Measurements from ENCODE around the gene TPX2.
A peak's percentile ranks its signal among the peaks of the same experiment; 100 is the strongest.

TPX2 gene

GRCh38 chr20:31738729-31739549 is at the start of gene TPX2:
Gene TPX2, plus strand, starts transcription at chr20:31739290. Its CDS starts 18,187 bp downstream, at chr20:31757477.
- peak; percentile 86 for DNase-seq (ENCODE audit: low read depth)

DNA sequence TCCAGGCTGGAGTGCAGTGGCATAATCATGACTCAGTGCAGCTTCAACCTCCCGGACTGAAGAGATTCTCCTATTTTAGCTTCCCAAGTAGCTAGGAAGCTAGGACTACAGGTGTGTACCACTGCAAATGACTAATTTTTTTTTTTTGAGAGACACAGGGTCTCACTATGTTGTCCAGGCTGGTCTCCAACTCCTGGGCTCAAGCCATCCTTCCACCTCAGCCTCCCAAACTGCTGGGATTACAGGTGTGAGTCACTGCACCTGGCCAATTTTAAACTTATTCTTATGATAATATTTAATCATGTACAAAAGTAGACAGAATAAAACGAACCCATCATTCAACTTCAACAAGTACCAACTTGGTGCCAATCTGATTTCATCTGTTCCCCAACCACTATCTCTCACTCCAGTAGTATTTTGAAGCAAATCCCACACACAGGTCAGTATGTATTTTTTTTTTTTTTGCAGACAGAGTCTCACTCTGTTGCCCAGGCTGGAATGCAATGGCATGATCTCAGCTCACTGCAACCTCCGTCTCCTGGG is 48.9 kb upstream of the TPX2 start:
- DNase-seq (ENCODE audit: low read depth), result no peak

DNA sequence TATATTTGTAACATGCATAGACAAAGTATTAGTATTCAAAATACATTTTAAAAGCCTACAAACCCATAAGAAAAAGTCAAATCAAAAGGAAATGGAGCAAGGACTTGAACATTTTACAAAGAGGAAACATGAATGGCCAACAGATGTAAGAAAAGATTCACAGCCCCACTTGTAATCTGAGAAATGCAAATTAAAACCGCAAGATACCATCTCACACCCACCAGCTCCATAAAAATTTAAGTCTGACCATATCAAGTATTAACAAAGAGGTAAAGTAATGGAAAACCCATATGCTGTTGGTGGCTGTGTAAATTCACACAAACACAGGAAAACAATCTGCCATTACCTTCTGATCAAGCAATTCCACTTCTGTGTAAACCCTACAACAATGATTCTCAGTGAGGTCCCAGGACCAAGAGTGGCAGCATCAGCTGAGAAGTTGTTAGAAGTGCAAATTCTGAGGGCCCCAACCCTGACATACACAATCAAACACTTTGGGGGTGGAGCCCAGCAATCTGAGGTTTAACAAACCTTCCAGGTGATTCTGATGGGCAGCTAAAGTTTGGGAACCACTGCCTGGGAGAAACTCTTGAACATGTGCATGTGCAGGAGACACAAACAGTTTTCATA is 47.3 kb upstream of the TPX2 start:
- no peak for DNase-seq (ENCODE audit: low read depth)

- no peak for DNase-seq (ENCODE audit: low read depth)
Measured at GRCh38 chr20:31693402-31693801, 45.7 kb upstream of the TPX2 start.

DNA sequence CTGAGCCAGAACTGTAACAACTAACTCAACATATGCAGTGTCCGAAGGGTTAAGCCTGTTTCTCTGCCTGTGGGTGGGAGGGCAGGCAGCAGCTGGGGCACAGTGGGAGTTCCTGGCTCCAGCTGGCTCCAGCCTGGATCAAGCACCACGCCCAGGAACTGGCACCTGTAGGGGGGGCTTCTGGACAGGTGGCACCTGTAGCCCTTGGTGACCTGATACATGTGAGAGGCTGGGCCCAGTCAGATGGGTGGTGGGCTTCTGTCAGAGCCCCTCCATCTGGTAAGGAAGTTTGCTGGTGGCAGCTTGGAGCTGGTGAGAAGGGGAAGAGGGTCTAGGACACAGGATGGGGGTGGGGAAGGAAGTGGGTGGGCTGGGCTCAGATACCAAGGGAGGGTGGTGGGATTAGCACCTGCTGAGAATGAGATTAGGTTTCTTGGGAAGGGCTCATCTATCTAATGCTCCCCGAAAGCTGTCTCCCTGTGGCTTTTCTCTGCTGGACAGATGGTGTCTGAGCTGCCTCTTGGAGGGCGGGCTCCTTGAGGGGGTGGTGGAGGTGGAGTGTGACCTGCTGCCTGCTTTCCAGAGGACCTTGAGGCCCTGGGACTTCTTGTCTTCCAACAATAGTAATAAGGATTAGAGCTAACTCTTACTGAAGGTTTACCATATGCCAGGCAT is 45.0 kb upstream of the TPX2 start:
- DNase-seq (ENCODE audit: low read depth), result no peak

- DNase-seq (ENCODE audit: low read depth), result no peak
Measured at GRCh38 chr20:31694842-31695593, 44.1 kb upstream of the TPX2 start.

DNA sequence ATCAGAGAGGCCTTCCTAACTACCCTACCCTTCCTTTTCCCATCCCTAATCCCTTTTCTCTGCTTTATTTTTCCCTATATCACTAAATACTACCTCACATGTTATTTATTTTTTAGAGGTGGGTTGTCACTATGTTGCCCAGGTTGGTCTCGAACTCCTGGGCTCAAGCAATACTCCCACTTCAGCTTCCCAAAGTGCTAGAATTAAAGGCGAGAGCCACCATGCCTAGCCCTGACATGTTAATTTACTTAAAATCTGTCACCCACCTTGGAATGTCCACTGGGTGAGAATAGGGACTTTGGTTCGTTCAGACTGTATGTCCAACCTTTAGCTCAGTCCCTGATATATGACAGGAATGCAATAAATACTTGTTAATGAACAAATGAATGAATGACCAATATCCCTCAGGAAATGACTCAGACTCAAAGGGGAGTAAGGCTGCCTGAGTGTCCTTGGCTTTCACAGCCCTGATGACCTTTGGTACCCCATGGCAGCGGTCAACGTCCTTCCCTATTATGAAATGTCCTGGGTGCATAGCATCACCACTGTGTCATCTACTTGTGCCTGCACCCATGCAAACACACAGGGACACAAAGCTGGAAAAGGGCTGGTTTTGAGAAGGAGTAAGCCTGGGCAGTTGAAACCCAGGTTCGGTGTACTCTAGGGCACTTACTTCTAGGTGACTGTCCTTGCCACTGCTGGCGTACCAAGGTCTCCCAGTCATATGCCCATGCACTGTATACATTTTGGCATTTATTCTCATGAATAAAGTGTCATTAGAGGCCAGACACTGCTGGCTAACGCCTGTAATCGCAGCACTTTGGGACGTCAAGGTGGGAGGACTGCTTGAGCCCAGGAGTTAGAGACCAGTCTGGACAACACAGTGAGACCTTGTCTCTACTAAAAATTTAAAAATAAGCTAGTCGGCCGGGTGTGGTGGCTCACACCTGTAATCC is 43.0 kb upstream of the TPX2 start:
- no peak for DNase-seq (ENCODE audit: low read depth)

DNA sequence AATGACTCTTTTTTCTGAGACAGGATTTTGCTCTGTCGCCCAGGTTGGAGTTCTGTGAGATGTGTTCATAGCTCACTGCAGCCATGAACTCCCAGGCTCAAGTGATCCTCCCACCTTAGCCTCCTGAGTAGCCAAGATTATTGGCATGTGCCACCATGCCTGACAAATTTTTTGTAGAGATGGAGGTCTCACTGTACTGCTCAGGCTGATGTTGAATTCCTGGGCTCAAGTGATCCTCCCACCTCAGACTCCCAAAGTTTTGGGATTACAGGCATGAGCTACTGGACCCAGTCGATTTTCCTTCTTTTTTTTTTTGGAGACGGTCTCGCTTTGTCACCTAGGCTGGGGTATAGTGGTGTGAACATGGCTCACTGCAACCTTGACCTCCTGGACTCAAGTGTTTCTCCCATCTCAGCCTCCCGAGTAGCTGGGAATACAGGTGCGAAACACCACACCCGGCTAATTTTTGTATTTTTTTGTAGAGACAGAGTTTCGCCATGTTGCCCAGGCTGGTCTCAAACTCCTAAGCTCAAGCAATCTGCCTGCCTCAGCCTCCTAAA is 40.8 kb upstream of the TPX2 start:
- DNase-seq (ENCODE audit: low read depth), result no peak

DNA sequence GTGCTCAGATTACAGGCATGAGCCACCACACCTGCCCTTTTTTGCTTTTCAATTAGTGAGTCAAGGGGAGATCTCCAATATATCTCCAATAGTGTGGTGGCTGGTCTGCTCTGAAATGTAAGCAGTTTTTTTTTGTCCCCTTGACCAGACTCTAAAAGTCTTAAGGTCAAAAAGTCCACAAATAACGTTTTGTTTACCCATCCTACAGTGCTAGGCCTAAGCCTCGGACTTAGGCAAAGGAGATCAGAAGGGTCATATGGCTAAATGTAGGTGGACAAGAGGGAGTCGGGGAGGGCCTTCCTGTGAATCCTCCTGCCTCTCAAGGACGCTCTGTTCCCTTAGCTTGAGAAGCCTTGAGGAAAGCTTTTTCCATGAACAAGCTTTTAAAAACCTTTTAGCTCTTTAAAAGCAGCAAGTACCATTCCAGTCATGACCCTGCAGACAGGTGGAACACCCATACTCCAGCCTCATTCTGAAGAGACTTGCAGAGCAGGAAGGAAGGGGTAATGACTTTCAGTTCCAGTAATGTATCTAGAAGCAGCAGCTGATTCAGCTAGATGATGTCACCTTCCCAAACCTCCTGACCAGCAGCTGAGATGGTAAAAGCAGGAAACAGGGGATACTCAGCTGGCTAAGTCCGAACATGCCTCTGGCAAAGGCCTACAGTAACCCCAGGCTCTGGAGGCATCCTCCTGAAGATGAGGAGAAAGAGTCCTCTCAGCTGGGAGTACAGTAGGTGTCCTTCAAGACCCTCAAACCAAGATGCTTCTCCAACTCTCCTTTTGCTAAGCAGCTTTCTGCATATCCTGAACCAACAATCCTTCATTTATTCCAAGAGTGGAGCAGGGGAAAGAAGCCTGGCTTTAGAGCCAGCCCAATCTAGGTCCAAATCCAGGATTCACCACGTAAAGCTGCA is 40.0 kb upstream of the TPX2 start:
- no peak for DNase-seq (ENCODE audit: low read depth)

GRCh38 chr20:31699801-31700728 is 39.0 kb upstream of the TPX2 start:
- no peak for DNase-seq (ENCODE audit: low read depth)

DNA sequence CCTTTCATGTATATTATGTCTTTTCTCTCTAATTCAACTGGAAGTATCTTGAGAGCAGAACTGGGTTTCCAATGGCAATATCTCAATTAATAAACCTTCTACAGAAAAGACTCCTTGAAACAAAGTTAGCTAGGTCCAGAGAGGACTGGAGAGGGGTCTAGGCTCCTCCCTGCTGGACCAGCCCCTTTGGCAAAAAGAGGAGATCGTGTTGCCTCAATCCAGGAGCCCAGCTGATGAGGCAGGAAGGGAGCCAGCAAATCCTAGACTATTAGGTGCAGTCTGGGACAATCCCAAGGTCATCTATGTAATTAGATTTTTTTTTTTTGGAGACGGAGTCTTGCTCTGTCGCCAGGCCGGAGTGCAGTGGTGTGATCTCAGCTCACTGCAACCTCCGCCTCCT is 38.3 kb upstream of the TPX2 start:
- DNase-seq (ENCODE audit: low read depth), result no peak

DNA sequence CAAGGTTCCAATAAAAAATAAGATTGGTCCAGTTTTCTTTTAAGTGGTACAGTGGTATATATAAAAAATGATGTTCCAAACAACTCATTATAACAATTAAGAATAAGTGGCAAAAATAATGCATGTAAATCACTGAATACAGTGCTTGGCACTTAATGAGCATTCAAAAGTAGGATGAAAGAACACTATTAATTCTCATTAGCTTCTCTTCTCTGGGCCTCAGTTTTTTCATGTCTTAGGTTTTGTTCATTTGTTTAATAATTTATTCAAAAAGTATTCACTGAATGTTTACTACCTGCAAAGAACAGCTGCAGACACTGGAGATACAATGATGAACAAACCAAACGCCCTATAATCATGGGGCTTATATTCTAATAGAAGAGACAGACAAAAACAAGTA is 37.5 kb upstream of the TPX2 start:
- no peak for DNase-seq (ENCODE audit: low read depth)

- no peak for DNase-seq (ENCODE audit: low read depth)
Measured at GRCh38 chr20:31704225-31705119, 34.6 kb upstream of the TPX2 start.

GRCh38 chr20:31705191-31705590 is 33.9 kb upstream of the TPX2 start:
- no peak for DNase-seq (ENCODE audit: low read depth)

DNA sequence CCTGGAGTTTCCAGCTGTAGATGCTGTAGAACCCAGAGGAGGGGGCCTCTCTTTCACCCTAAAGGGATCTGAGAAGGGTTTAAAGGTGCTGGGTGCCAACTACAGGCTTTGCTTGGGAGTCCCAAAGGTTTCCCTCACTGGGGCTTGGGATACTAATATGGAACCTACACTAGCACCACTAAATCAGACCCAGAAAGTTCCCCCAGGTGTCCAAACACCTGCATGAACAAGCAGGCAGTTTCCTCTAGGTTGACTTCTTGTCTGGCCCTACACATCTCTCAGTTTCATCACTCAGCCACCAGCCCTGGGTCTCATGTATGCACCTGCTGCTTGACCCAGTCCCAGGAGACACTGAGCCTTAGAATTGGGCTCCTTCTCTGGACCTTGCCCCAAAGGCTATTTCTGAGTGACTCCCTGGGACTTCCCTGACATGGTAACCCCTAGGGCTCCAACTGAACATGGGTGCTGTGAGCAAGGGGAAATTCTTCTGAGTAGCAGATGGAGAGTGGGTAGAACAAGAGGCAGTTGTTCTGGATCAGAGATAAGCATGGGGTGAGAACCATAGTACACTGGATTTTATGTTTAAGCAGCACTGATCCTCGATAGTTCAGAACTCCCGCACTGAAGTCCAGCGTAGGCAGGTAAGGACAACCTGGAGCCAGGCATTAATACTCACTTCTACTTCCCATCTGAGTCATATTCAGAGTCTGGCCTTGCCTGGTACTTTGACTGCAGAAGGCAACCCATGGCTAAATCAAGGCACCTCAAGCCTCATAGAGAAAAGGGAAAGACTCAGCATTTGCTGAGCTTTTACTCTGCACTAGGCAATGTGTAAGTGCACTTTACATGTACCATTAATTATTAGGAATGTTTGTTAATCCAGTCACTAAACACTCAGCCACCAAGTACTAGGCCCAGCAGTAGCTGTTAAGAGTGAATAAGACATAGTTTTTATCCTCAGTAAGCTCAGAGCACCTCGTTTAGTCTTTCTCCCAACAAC is 33.2 kb upstream of the TPX2 start:
- no peak for DNase-seq (ENCODE audit: low read depth)
